GM23338 (cell line): Measurements from ENCODE around the gene ADAMTS17. TPM values are rescaled to one million over a fixed set of nuclear protein-coding genes. Genes with fewer than 3 reads are reported as not detected.

Experiments used
- ATAC-seq: fragments of 200-7000 bp; cut with Tn5 transposase; 3 replicates; pipeline ENCODE4 v1.9.1; 2020
- DNase-seq: peaks from one replicate; pipeline ENCODE4 v3.0.0-alpha.2; 2015; ENCODE audit warnings: low spot score
- H2AFZ ChIP-seq: fragments of 200-600 bp; sonication (generic); 2 replicates; pipeline ENCODE4 v1.8.0; 2016; ENCODE audit warnings: antibody characterized with exemption, mild to moderate bottlenecking, moderate library complexity
- H3F3A ChIP-seq: fragments of 200-600 bp; sonication (generic); replicated peaks from 2 replicates; pipeline ENCODE4 v1.8.0; 2017; ENCODE audit warnings: antibody characterized with exemption, mixed run types, low read depth
- H3K27ac ChIP-seq: fragments of 200-600 bp; sonication (generic); 2 replicates; pipeline ENCODE4 v1.6.1; 2016; ENCODE audit warnings: low read depth
- H3K27me3 ChIP-seq: fragments of 200-600 bp; sonication (generic); 2 replicates; pipeline ENCODE4 v1.8.0; 2016; ENCODE audit warnings: mild to moderate bottlenecking, mixed run types, moderate library complexity; ENCODE audit not compliant: insufficient read depth
- H3K36me3 ChIP-seq: fragments of 200-600 bp; sonication (generic); 2 replicates; pipeline ENCODE4 v1.8.0; 2016; ENCODE audit warnings: mild to moderate bottlenecking; ENCODE audit not compliant: insufficient read depth
- H3K4me1 ChIP-seq: fragments of 200-600 bp; sonication (generic); 2 replicates; pipeline ENCODE4 v1.8.0; 2016; ENCODE audit warnings: mild to moderate bottlenecking, moderate library complexity; ENCODE audit not compliant: insufficient read depth
- H3K4me2 ChIP-seq: fragments of 200-600 bp; sonication (generic); 2 replicates; pipeline ENCODE4 v1.7.1; 2017; ENCODE audit warnings: mixed run types
- H3K4me3 ChIP-seq: fragments of 200-600 bp; sonication (generic); 2 replicates; pipeline ENCODE4 v1.6.1; 2016; ENCODE audit warnings: mixed run types
- H3K79me2 ChIP-seq: fragments of 200-600 bp; sonication (generic); replicated peaks from 2 replicates; pipeline ENCODE4 v1.8.0; 2017; ENCODE audit warnings: mild to moderate bottlenecking; ENCODE audit not compliant: insufficient read depth
- H3K9me2 ChIP-seq: fragments of 200-600 bp; sonication (generic); 2 replicates; pipeline ENCODE4 v1.8.0; 2017; ENCODE audit not compliant: insufficient read depth
- H4K20me1 ChIP-seq: fragments of 200-600 bp; sonication (generic); replicated peaks from 2 replicates; pipeline ENCODE4 v1.8.0; 2017; ENCODE audit warnings: mild to moderate bottlenecking; ENCODE audit not compliant: insufficient read depth
- H3K27ac Mint-ChIP-seq: 2 replicates; pipeline ENCODE4 v1.8.0; 2020; ENCODE audit warnings: inconsistent platforms, mild to moderate bottlenecking, moderate library complexity, mixed read lengths
- H3K27me3 Mint-ChIP-seq: 3 replicates; pipeline ENCODE4 v1.8.0; 2022; ENCODE audit warnings: low read depth, mild to moderate bottlenecking, moderate library complexity, mixed read lengths, inconsistent platforms; ENCODE audit not compliant: insufficient read depth, poor library complexity
- H3K36me3 Mint-ChIP-seq: 3 replicates; pipeline ENCODE4 v1.8.0; 2021; ENCODE audit warnings: low read depth, mild to moderate bottlenecking, inconsistent platforms, moderate library complexity, mixed read lengths
- H3K4me1 Mint-ChIP-seq: 3 replicates; pipeline ENCODE4 v1.8.0; 2020; ENCODE audit warnings: mild to moderate bottlenecking, inconsistent platforms, mixed read lengths
- H3K4me3 Mint-ChIP-seq: 3 replicates; pipeline ENCODE4 v1.8.0; 2021; ENCODE audit warnings: moderate library complexity, mild to moderate bottlenecking, inconsistent platforms, mixed read lengths
- H3K9me3 Mint-ChIP-seq: 3 replicates; pipeline ENCODE4 v1.8.0; 2020; ENCODE audit warnings: moderate library complexity, mild to moderate bottlenecking, inconsistent platforms, mixed read lengths
- CREB1 ChIP-seq: fragments of 250-450 bp; sonication (Bioruptor Pico); IDR thresholded peaks from 2 replicates; pipeline ENCODE4 v1.5.0; 2020; ENCODE audit warnings: low read depth, mild to moderate bottlenecking, moderate library complexity
- EZH2 ChIP-seq: fragments of 200-600 bp; sonication (generic); IDR thresholded peaks from one replicate; pipeline ENCODE4 v1.8.0; 2017; ENCODE audit warnings: antibody characterized with exemption, mild to moderate bottlenecking, low read depth; ENCODE audit not compliant: unreplicated experiment
- EZH2phosphoT487 ChIP-seq: fragments of 200-600 bp; sonication (generic); IDR thresholded peaks from one replicate; pipeline ENCODE4 v1.8.1; 2018; ENCODE audit warnings: antibody characterized with exemption; ENCODE audit not compliant: unreplicated experiment
- JUNB ChIP-seq: IDR thresholded peaks from one replicate; pipeline ENCODE4 v1.6.1; 2016; ENCODE audit warnings: antibody characterized with exemption; ENCODE audit not compliant: unreplicated experiment
- NANOG ChIP-seq: IDR thresholded peaks from 2 replicates; pipeline ENCODE4 v1.6.1; 2016; ENCODE audit warnings: antibody characterized with exemption, borderline replicate concordance
- POLR2AphosphoS5 ChIP-seq: IDR thresholded peaks from 2 replicates; pipeline ENCODE4 v1.6.1; 2016; ENCODE audit warnings: antibody characterized with exemption, low read depth
- STAT1 ChIP-seq: IDR thresholded peaks from one replicate; pipeline ENCODE4 v1.6.1; 2016; ENCODE audit warnings: antibody characterized with exemption; ENCODE audit not compliant: unreplicated experiment
- ZNF114 ChIP-seq: fragments of 250-450 bp; sonication (Bioruptor Pico); IDR thresholded peaks from 2 replicates; pipeline ENCODE4 v1.5.0; 2020; ENCODE audit warnings: mild to moderate bottlenecking, moderate library complexity
- ZNF331 ChIP-seq: fragments of 250-450 bp; sonication (Bioruptor Pico); IDR thresholded peaks from 2 replicates; pipeline ENCODE4 v1.5.0; 2020; ENCODE audit warnings: low read depth, mild to moderate bottlenecking, moderate library complexity
- polyA plus RNA-seq: library from polyadenylated mRNA; unstranded; fragments of >200 nt; fragmentation: Nextera tagmentation; extraction: Ambion mirVana; gene quantifications from 2 replicates; pipeline ENCODE4 v1.2.1, GENCODE V29; 2016
- total RNA-seq: library from RNA; depleted of rRNA; stranded (reverse); fragments of >200 nt; shearing (Covaris generic); gene quantifications from 2 replicates; pipeline ENCODE4 v1.2.3, GENCODE V29; 2014
- TF ChIP-seq, protein P1 (sequence below): IDR thresholded peaks from 2 replicates; pipeline ENCODE4 v1.6.1; 2016; ENCODE audit warnings: antibody characterized with exemption
- TF ChIP-seq, protein P2 (sequence below): fragments of 250-450 bp; sonication (Bioruptor Pico); IDR thresholded peaks from 2 replicates; pipeline ENCODE4 v1.5.0; 2020; ENCODE audit warnings: mild to moderate bottlenecking, moderate library complexity
- TF ChIP-seq, protein P3 (sequence below): IDR thresholded peaks from one replicate; pipeline ENCODE4 v1.6.1; 2018; ENCODE audit warnings: antibody characterized with exemption; ENCODE audit not compliant: unreplicated experiment
- TF ChIP-seq, protein P4 (sequence below), 2 experiments: fragments of 200-600 bp in 1 of 2; sonication (generic) in 1 of 2; conservative IDR thresholded peaks; 2 replicates each; pipeline versions ENCODE4 v1.5.1 to v1.6.1; 2016 to 2017; ENCODE audit warnings: antibody characterized with exemption in 2 of 2, low read depth in 2 of 2, mild to moderate bottlenecking in 2 of 2, moderate library complexity in 1 of 2

Gene ADAMTS17
- total and polyA plus RNA-seq, 2 experiments from 2014 or later = 0.60 to 3.8 TPM

DNA sequence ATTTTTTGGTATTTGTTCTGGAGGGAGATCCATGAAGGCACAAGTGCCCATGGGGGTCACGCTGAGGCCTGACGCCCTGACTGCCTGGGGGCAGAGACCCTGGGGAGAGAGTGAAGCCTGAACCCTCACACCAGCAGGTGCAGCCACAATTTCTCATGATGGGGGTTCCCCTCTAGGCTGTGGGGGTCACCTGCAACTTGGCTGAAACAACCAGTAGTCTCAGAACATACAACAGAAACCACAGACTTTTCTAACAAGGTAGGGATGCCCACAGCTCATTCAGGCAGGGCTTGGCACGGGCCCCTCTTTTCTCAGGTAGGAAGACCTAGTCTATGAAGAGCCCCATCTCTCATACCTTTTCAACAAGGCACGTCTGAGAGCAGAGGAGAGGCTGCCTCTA is 245.1 kb downstream of the ADAMTS17 start:
- H3K4me3 ChIP-seq = no peak overlapping the region
- H3K4me2 ChIP-seq = no peak overlapping the region
- Mint-ChIP-seq H3K36me3 (no peaks in the 10 kb centered on the region; the same call in 2 of the 3 replicates), H3K4me3 (no peak overlapping the region), H3K4me1 (peaks cover 9% of the 10 kb centered on the region), H3K27me3 (peaks cover 5% of the 10 kb centered on the region), H3K9me3 (peaks cover 4% of the 10 kb centered on the region; the same call in 1 of the 3 replicates), H3K27ac (no peak overlapping the region)
- no peak overlapping the region for H2AFZ ChIP-seq
- no peaks in the 10 kb centered on the region for H4K20me1 ChIP-seq
- H3K36me3 ChIP-seq = no peaks in the 10 kb centered on the region
- no peaks in the 10 kb centered on the region for H3K4me1 ChIP-seq
- no peak for TF ChIP-seq ZNF114
- TF ChIP-seq, protein P1, sequence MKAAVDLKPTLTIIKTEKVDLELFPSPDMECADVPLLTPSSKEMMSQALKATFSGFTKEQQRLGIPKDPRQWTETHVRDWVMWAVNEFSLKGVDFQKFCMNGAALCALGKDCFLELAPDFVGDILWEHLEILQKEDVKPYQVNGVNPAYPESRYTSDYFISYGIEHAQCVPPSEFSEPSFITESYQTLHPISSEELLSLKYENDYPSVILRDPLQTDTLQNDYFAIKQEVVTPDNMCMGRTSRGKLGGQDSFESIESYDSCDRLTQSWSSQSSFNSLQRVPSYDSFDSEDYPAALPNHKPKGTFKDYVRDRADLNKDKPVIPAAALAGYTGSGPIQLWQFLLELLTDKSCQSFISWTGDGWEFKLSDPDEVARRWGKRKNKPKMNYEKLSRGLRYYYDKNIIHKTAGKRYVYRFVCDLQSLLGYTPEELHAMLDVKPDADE = no peak
- no peak for TF ChIP-seq STAT1
- TF ChIP-seq EZH2 = no peak
- TF ChIP-seq, protein P2, sequence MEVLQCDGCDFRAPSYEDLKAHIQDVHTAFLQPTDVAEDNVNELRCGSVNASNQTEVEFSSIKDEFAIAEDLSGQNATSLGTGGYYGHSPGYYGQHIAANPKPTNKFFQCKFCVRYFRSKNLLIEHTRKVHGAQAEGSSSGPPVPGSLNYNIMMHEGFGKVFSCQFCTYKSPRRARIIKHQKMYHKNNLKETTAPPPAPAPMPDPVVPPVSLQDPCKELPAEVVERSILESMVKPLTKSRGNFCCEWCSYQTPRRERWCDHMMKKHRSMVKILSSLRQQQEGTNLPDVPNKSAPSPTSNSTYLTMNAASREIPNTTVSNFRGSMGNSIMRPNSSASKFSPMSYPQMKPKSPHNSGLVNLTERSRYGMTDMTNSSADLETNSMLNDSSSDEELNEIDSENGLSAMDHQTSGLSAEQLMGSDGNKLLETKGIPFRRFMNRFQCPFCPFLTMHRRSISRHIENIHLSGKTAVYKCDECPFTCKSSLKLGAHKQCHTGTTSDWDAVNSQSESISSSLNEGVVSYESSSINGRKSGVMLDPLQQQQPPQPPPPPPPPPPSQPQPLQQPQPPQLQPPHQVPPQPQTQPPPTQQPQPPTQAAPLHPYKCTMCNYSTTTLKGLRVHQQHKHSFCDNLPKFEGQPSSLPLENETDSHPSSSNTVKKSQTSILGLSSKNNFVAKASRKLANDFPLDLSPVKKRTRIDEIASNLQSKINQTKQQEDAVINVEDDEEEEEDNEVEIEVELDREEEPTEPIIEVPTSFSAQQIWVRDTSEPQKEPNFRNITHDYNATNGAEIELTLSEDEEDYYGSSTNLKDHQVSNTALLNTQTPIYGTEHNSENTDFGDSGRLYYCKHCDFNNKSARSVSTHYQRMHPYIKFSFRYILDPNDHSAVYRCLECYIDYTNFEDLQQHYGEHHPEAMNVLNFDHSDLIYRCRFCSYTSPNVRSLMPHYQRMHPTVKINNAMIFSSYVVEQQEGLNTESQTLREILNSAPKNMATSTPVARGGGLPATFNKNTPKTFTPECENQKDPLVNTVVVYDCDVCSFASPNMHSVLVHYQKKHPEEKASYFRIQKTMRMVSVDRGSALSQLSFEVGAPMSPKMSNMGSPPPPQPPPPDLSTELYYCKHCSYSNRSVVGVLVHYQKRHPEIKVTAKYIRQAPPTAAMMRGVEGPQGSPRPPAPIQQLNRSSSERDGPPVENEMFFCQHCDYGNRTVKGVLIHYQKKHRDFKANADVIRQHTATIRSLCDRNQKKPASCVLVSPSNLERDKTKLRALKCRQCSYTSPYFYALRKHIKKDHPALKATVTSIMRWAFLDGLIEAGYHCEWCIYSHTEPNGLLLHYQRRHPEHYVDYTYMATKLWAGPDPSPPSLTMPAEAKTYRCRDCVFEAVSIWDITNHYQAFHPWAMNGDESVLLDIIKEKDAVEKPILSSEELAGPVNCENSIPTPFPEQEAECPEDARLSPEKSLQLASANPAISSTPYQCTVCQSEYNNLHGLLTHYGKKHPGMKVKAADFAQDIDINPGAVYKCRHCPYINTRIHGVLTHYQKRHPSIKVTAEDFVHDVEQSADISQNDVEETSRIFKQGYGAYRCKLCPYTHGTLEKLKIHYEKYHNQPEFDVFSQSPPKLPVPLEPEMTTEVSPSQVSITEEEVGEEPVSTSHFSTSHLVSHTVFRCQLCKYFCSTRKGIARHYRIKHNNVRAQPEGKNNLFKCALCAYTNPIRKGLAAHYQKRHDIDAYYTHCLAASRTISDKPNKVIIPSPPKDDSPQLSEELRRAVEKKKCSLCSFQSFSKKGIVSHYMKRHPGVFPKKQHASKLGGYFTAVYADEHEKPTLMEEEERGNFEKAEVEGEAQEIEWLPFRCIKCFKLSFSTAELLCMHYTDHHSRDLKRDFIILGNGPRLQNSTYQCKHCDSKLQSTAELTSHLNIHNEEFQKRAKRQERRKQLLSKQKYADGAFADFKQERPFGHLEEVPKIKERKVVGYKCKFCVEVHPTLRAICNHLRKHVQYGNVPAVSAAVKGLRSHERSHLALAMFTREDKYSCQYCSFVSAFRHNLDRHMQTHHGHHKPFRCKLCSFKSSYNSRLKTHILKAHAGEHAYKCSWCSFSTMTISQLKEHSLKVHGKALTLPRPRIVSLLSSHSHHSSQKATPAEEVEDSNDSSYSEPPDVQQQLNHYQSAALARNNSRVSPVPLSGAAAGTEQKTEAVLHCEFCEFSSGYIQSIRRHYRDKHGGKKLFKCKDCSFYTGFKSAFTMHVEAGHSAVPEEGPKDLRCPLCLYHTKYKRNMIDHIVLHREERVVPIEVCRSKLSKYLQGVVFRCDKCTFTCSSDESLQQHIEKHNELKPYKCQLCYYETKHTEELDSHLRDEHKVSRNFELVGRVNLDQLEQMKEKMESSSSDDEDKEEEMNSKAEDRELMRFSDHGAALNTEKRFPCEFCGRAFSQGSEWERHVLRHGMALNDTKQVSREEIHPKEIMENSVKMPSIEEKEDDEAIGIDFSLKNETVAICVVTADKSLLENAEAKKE = no peak
- no peak for TF ChIP-seq POLR2AphosphoS5
- TF ChIP-seq NANOG = no peak
- TF ChIP-seq, protein P3, sequence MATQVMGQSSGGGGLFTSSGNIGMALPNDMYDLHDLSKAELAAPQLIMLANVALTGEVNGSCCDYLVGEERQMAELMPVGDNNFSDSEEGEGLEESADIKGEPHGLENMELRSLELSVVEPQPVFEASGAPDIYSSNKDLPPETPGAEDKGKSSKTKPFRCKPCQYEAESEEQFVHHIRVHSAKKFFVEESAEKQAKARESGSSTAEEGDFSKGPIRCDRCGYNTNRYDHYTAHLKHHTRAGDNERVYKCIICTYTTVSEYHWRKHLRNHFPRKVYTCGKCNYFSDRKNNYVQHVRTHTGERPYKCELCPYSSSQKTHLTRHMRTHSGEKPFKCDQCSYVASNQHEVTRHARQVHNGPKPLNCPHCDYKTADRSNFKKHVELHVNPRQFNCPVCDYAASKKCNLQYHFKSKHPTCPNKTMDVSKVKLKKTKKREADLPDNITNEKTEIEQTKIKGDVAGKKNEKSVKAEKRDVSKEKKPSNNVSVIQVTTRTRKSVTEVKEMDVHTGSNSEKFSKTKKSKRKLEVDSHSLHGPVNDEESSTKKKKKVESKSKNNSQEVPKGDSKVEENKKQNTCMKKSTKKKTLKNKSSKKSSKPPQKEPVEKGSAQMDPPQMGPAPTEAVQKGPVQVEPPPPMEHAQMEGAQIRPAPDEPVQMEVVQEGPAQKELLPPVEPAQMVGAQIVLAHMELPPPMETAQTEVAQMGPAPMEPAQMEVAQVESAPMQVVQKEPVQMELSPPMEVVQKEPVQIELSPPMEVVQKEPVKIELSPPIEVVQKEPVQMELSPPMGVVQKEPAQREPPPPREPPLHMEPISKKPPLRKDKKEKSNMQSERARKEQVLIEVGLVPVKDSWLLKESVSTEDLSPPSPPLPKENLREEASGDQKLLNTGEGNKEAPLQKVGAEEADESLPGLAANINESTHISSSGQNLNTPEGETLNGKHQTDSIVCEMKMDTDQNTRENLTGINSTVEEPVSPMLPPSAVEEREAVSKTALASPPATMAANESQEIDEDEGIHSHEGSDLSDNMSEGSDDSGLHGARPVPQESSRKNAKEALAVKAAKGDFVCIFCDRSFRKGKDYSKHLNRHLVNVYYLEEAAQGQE = no peak
- TF ChIP-seq, protein P4, sequence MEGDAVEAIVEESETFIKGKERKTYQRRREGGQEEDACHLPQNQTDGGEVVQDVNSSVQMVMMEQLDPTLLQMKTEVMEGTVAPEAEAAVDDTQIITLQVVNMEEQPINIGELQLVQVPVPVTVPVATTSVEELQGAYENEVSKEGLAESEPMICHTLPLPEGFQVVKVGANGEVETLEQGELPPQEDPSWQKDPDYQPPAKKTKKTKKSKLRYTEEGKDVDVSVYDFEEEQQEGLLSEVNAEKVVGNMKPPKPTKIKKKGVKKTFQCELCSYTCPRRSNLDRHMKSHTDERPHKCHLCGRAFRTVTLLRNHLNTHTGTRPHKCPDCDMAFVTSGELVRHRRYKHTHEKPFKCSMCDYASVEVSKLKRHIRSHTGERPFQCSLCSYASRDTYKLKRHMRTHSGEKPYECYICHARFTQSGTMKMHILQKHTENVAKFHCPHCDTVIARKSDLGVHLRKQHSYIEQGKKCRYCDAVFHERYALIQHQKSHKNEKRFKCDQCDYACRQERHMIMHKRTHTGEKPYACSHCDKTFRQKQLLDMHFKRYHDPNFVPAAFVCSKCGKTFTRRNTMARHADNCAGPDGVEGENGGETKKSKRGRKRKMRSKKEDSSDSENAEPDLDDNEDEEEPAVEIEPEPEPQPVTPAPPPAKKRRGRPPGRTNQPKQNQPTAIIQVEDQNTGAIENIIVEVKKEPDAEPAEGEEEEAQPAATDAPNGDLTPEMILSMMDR (conservative IDR thresholded peaks at IDR 0.05; ENCODE audit: low read depth in 2 of 2) = no peak
- TF ChIP-seq EZH2phosphoT487 = no peak
- TF ChIP-seq ZNF331 = no peak
- TF ChIP-seq CREB1 (CRISPR knock-in tag) = no peak
- TF ChIP-seq JUNB = no peak
- H3K27me3 ChIP-seq = no peaks in the 10 kb centered on the region
- DNase-seq (no peak), ATAC-seq (no peak)
- H3K79me2 ChIP-seq = no peaks in the 10 kb centered on the region
- H3K27ac ChIP-seq = no peak overlapping the region
- no peaks in the 10 kb centered on the region for H3K9me2 ChIP-seq
- H3F3A ChIP-seq = no peaks in the 10 kb centered on the region
